Right ventricle myocardium inferior (tissue), 1 donor: ENCODE measurements around the gene ACAP3. TPM values are rescaled to one million over a fixed set of nuclear protein-coding genes. Genes with fewer than 3 reads are reported as not detected.

Source experiments
- ATAC-seq: fragments of 200-7000 bp; cut with Tn5 transposase; one replicate; pipeline ENCODE4 v1.9.1; 2020; ENCODE audit warnings: mild to moderate bottlenecking, moderate library complexity
- DNase-seq: peaks from one replicate; pipeline ENCODE4 v3.0.0; 2021; ENCODE audit errors: missing footprints
- intact Hi-C: fragments of 100-400 bp; cut with DNase I; formaldehyde crosslinking; loops from one replicate; pipeline ENCODE4 v1.11.0; 2022
- long read RNA-seq: library from polyadenylated mRNA; unstranded; transcript quantifications from one replicate; pipeline ENCODE4 v2.0.0, GENCODE V29; 2021
- total RNA-seq: library from RNA; stranded (reverse); fragmentation: NEBNext Ultra II Directional; extraction: Animal tissue kit (Norgen Biotek cat#: 25700); gene quantifications from one replicate; pipeline ENCODE4 v1.2.1, GENCODE V29; 2021
- donor health status: DM: no; HTN: yes; CAD: no; lungs with severe emphysema.

ACAP3 gene, protein sequence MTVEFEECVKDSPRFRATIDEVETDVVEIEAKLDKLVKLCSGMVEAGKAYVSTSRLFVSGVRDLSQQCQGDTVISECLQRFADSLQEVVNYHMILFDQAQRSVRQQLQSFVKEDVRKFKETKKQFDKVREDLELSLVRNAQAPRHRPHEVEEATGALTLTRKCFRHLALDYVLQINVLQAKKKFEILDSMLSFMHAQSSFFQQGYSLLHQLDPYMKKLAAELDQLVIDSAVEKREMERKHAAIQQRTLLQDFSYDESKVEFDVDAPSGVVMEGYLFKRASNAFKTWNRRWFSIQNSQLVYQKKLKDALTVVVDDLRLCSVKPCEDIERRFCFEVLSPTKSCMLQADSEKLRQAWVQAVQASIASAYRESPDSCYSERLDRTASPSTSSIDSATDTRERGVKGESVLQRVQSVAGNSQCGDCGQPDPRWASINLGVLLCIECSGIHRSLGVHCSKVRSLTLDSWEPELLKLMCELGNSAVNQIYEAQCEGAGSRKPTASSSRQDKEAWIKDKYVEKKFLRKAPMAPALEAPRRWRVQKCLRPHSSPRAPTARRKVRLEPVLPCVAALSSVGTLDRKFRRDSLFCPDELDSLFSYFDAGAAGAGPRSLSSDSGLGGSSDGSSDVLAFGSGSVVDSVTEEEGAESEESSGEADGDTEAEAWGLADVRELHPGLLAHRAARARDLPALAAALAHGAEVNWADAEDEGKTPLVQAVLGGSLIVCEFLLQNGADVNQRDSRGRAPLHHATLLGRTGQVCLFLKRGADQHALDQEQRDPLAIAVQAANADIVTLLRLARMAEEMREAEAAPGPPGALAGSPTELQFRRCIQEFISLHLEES
- 57.3 TPM for total RNA-seq
- long read RNA-seq, partial matches to known transcripts: 18 of 35 reads
- long read RNA-seq, other reads (novel, unspliced or antisense): 15 of 35 reads

DNA sequence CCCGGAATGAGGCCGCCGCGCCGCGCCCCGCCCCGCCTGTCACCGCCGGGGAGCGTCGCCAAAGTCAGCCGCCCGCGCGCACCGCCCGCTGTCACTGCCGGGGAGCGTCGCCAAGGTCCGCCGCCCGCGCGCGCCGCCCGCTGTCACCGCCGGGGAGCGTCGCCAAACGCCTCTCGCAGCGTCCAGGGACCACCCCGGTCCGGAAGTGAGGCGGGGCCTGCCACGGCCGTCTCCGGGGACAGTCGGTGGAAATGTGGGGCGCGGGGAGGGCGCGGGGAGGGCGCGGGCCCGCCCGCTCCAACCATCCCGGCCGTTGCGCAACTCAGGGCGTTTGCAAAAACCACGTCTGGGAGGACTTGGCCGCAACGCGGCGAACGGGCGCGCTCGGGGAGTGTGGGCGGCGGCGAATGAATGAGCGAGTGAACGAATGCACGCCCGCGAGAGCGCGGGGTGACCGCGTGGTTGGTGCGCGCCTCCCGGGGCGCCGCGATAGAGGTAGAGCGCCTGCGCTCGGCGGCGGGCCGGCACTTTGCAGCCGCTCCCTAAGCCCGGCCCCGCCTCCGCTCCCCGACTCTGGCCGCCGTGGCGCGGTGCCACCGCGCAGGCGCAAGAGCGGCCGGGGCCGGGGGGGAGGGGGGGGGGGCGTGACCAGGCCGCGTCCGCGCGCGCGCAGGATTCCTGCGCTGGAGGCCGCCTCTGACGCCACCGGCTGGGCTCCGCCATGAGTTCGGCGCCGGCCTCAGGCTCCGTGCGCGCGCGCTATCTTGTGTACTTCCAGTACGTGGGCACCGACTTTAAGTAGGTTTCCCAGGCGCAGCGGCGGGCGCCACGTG is at the start of gene ACAP3, which contains the start of gene PUSL1:
Gene ACAP3, minus strand, starts transcription at position 8 of the 833 bp plus-strand sequence. CDS start 115 bp downstream, outside the sequence.
Gene PUSL1, plus strand, starts transcription at position 675 of the 833 bp plus-strand sequence. Its CDS starts 47 bp downstream, at position 722.
- intact Hi-C loops: loop anchor here (2.0 kb wide), 1 partner anchor 41 kb away; the partner anchor contains the start of gene DVL1
- ATAC-seq (peak; percentile 81), DNase-seq (peak; percentile 95)

- no peak for ATAC-seq
- intact Hi-C loops: no loop called here
- peak; percentile 59 for DNase-seq
Observed at GRCh38 chr1:1356796-1357401, 49.2 kb upstream of the ACAP3 start.

DNA sequence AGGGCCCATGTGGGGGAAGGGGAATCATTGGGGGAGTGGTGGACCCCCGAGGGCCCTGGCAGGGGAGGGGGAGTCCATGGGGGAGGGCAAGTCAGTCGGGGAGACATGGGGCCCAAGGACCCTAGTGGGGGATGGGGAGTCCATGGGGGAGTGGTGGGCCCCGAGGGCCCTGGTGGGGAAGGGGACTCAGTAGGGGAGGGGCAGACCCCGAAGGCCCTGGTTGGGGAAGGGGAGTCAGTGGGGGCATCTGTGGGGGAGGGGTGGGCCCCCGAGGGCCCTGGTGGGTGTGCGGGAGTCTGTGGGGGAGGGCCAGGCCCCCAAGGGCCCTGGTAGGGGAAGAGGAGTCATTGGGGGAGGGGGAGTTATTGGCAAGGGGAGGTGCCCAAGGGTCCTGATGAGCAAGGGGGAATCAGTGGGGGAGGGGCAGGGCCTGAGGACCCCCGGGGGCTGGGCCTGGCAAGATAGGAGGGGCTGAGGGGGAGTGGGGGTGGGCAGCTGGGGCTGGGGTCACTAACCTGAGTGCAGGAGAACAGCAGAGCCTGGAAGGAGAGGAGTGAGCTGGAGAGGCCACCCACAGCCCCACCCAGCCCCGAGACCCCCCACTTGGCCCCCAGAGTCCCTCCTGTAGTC is 48.6 kb upstream of the ACAP3 start:
- DNase-seq (peak; percentile 20), ATAC-seq (no peak)
- intact Hi-C loops: no loop called here

GRCh38 chr1:1355416-1355815 is 47.7 kb upstream of the ACAP3 start:
- DNase-seq (peak; percentile 73), ATAC-seq (no peak)
- intact Hi-C loops: no loop called here

DNA sequence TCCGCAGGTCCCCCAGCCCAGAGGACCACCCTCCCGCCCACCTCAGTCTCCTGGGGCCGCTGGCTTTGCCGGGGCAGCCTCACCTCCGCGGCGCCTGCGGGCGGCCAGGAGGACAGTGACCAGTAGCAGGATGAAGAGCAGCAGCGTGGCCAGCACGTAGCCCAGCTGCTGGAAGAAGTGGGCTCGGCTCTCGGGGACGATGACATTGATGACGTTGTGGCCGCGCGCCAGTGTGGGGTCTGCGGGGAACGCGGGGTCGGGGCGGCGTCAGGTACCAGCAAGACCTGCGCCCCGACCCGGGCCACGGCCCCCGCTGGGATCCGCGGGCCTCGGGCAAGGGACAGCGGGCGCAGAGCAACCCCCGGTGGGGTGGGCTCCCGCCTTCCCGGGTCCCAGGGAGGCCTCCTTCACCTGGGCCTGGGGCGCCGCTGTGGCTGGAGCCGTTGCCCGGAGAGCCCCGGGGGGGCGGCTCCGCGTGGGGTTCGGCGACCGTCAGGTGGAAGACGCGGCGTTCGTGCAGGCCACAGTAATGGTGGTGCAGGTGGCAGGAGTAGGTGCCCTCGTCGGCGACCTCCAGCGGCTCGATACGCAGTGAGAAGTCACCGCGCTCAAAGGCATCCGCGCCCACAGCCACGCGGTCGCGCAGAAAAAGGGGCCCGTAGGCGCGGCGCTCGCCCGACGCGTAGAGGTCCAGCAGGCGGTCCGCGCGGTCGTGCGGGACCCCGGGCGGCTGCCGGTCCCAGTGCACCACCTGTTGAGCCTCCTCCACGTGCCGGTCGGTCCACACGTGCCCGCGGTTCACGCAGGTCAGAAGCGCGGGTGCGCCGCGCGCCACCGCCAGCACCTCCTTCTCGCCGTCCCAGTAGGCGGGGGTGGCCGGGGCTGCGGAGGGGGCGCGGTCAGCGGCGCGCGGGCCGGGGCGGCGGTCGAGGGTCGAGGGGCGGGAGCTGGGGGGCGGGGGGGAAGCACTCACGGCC is 46.8 kb upstream of the ACAP3 start:
- intact Hi-C loops: no loop called here
- ATAC-seq: no peak
- DNase-seq: peak; percentile 57

GRCh38 chr1:1353389-1354151 is 45.8 kb upstream of the ACAP3 start:
- intact Hi-C loops: no loop called here
- ATAC-seq (no peak), DNase-seq (peak; percentile 60)

DNA sequence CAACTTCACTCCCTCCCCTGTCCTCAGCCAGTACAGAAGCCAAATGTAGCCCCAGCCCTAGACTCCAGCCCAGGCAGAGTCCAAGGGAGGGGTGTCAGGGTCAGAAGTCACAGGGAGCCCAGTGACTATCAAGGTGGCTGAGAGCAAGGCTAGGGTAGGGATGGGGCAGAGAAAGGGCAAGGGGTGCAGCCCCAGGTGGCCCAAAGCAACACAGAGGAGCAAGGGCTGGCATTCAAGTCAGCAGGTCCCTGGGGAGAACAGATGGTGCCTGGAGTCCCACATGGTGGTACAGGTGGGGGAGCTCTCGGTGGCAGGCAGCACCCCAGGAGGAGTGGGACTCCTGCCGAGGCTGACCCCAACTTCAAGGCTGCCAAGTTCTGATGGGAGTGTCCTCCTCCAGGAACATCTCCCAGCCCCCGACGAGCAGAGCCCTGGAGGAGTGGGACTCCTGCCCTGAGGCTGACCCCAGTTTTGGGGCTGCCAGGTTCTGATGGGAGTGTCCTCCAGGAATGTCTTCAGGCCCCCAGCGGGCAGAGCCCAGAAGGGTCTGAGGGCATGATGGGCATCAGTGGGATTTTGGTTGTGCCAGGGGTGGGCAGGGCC is 45.2 kb upstream of the ACAP3 start:
- DNase-seq (peak; percentile 57), ATAC-seq (no peak)
- intact Hi-C loops: loop anchor here (1.0 kb wide), 1 partner anchor 20 kb away; no protein-coding TSS in a partner anchor

- peak; percentile 50 for ATAC-seq
- peak; percentile 83 for DNase-seq
Observed at GRCh38 chr1:1351511-1352427, 44.0 kb upstream of the ACAP3 start.

GRCh38 chr1:1349256-1350012 is 41.7 kb upstream of the ACAP3 start, which contains the start of gene DVL1:
Gene DVL1, minus strand, starts transcription at chr1:1349418. Its CDS starts 353 bp downstream, at chr1:1349065.
- DNase-seq (peak; percentile 87), ATAC-seq (peak; percentile 29)
- intact Hi-C loops: loop anchor here (2.0 kb wide), 2 partner anchors 23 to 41 kb away; partner anchors contain the start of gene PUSL1

More at GRCh38 chr1:1351511-1352427, 44.0 kb upstream of the ACAP3 start:
- intact Hi-C loops: loop anchor here (1.0 kb wide), 1 partner anchor 22 kb away; no protein-coding TSS in a partner anchor

DNA sequence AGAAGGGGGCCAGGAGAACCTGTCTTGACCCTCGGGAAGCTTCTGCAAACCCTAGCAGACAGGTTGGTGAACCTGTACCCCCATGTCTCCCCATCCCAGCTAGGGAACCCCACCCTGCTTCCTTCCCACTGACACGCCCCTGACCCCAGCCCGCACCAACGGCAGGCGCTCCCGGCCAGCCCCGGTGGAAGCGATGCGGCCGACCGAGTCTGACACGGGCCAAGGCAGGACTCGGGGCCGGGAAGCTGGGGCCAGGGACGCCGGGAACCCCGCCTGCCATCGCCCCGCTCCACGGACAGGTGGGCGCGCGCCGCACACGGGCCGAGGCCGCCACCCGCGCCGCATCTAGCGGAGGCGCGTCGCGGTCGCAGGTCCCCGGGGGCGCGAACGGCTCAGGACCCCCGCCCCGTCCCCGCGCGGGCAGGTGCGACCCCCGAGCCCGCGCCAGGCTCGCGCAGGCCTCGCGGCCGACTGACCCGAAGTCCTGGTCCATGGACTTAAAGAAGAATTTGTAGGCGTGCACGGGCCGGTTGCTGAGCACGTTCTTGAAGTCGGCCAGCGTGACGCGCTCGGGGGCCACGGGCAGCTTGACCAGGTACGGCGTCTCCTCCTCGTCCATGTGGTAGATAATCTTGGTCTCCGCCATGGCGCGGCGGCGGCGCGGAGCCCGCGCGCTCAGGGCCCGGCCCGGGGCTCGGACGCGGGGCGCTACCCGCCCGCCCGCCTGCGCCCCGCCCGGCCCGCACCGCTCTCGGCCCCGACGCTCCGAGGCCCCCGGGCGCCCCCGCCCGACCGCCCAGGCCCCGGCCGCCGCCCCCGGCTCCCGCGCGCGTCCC is 40.9 kb upstream of the ACAP3 start:
- intact Hi-C loops: loop anchor here (2.0 kb wide), 2 partner anchors 24 to 40 kb away; partner anchors contain the start of gene PUSL1
- DNase-seq (peak; percentile 80), ATAC-seq (no peak)

DNA sequence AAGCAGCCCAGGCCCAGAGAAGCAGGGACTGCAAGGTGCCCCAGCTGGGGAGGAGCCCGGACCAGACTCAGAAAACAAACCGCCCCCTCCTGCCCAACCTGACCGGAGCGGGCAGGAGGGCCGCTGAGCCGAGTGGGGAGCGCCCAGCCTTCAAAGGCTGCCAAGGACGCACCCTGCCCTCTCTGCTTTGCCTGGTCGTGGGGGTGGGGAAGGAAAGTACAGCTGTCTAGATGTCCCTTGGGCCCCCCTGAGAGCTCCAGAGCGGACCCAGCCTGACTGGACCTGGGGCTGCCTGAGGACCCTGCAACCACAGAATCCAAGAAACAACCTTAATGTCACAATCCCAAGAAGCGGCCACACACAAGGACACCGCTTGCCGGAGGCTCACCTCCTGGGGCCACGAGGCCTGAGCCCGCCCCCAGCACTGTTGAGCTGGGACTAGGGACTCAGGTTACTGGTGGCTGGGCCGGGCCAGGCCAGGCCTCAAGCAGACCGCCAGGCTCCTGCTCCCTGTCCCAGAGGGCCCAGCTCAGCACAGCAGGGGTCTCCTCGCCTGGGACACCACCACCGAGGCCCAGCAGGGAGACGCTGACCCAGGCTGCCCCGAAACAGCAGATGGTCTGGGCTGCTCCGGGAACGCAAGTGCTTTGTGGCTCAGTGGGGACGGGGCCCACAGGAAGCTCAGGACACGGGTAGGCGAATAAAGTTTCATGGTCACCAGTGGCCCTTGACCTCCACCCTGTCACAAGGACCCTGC is 40.1 kb upstream of the ACAP3 start:
- DNase-seq (peak; percentile 67), ATAC-seq (peak; percentile 25)
- intact Hi-C loops: loop anchor here (2.0 kb wide), 3 partner anchors 23 to 39 kb away; partner anchors contain the start of genes CPTP, INTS11 and PUSL1
